Natural killer cell treated with Interleukin-12 subunit alpha and Interleukin-12 subunit beta and Interleukin-15 and Interleukin-18, amount 100 ng/mL, for 72 hours (primary cell): ENCODE measurements around the gene TCP11. TPM values are rescaled to one million over a fixed set of nuclear protein-coding genes. Genes with fewer than 3 reads are reported as not detected.
A peak's percentile ranks its signal among the peaks of the same experiment; 100 is the strongest.

Experiments
- ATAC-seq, 2 donors: fragments of 150-1000 bp; cut with Tn5 transposase in 1 of 2; sonication (Bioruptor Pico), chemical (Tn5 transposase) in 1 of 2; 2 replicates each; pipeline ENCODE4 v1.10.0; 2021
- DNase-seq: peaks from one replicate; pipeline ENCODE4 v3.0.0; 2022; ENCODE audit warnings: low spot score
- H3K27ac Mint-ChIP-seq, 2 donors: 1 replicate in 1 of 2; 2 replicates in 1 of 2; pipeline ENCODE4 v1.8.0; 2022; ENCODE audit warnings: mixed read lengths in 2 of 2, mild to moderate bottlenecking in 1 of 2, moderate library complexity in 1 of 2
- H3K27me3 Mint-ChIP-seq, 2 donors: 1 replicate in 1 of 2; 2 replicates in 1 of 2; pipeline ENCODE4 v1.8.0; 2022; ENCODE audit warnings: mixed read lengths in 2 of 2
- H3K36me3 Mint-ChIP-seq: one replicate; pipeline ENCODE4 v1.8.0; 2022; ENCODE audit warnings: mixed read lengths
- H3K4me1 Mint-ChIP-seq, 2 donors: 1 replicate in 1 of 2; 2 replicates in 1 of 2; pipeline ENCODE4 v1.8.0; 2022; ENCODE audit warnings: low read depth in 2 of 2, mixed read lengths in 2 of 2, mild to moderate bottlenecking in 1 of 2
- H3K4me3 Mint-ChIP-seq: one replicate; pipeline ENCODE4 v1.8.0; 2022; ENCODE audit warnings: mixed read lengths
- H3K9me3 Mint-ChIP-seq: 2 replicates; pipeline ENCODE4 v1.8.0; 2022; ENCODE audit warnings: mixed read lengths
- total RNA-seq, 2 donors: library from RNA; stranded (reverse); gene quantifications; one replicate each; pipeline ENCODE4 v1.2.3, GENCODE V29; 2022

Gene TCP11
- total RNA-seq, 2 donors from 2014 or later: not detected

DNA sequence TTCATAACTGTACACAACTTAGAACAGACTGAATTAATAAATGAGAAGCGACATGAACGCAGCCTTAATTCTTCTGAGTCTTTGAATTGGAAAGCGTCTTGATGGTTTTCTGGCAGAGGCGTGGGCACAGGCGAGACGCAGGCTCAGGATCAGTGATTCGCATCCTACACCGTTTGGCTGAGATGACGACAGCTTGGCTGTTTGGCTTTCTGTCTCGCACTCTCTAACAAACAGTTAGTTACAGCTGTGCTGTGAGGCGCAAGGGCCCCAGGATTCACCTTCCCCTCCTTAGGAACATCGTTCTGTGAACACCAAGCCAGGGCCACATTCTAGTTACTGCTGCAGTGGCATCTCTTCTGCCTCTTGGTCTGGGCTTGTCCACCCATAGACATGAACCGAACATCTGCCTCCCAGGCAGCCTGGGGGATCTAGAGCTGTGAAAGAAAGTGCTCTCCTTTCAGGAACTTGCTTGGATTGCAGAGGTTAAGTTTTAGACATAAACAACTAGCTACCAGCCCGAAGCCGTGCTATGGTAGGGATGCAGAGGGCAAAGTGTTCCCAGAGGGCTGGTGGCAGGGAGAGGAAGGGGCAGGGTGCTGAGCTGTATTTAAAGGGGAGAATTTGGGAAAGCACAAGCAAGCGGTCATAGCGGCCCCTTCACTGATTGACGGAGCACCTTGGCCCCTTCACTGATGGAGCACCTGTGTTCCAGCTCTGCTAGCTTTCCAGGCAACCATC is 49.6 kb downstream of the TCP11 start:
- H3K36me3 Mint-ChIP-seq: no peaks in the 10 kb centered on the region
- DNase-seq (no peak), ATAC-seq (no peak)
- no peaks in the 10 kb centered on the region for H3K4me1 Mint-ChIP-seq
- no peak overlapping the region for H3K27ac Mint-ChIP-seq
- H3K27me3 Mint-ChIP-seq: no peaks in the 10 kb centered on the region
- no peaks in the 10 kb centered on the region for H3K9me3 Mint-ChIP-seq
- H3K4me3 Mint-ChIP-seq: no peak overlapping the region

DNA sequence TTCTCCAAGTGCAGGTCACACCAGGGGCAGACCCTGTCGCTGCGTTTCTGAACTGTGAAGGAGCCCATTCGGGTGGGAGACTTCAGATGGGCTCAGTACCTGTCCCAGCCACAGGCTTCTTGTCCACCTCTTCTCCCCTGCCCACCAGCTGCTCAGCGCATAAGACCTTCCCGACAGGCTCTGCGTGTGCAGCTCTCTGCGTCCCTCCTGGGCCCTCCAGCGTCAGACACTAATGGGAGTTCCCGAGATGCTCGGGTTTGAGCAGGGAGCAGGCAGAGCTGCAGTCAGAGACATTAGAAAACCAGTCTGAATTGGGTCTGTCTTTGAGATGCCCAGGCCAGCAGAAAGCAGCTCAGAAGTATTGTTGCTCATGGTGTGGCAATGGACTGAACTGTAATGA is 50.4 kb downstream of the TCP11 start:
- no peaks in the 10 kb centered on the region for H3K27me3 Mint-ChIP-seq
- ATAC-seq: no peak
- H3K4me1 Mint-ChIP-seq: no peaks in the 10 kb centered on the region
- H3K4me3 Mint-ChIP-seq: no peak overlapping the region
- H3K36me3 Mint-ChIP-seq: no peaks in the 10 kb centered on the region
- H3K27ac Mint-ChIP-seq: no peak overlapping the region
- no peaks in the 10 kb centered on the region for H3K9me3 Mint-ChIP-seq
- DNase-seq: no peak

DNA sequence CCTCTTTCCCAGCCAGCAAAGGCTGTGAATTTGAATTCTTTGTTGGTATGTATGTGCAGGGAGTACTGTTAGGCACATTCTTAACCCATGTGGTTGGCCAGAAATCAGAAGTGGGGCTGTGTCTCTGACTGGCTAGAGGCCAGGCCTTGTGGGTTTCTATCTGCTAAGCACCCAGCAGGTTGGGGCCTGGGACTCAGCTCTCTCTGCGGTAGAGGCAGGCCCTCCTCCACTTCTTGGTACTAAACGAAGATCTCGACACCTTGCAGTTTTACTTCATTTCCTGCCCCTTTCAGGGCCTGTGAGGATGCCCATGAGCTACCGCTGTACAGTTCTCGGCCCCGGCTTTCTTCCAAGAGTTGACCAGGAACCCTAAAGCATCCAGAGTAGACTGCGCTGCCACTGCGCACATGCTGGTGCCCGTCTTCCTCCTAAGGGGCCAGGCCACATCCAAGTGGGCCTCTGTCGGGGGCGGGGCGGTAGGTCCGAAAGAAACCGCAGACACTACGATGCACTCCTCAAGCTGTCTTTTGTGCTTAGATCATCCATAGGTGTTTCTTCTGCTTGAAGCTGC is 51.1 kb downstream of the TCP11 start:
- peak in 1 of 2 donors; percentile 11 for ATAC-seq
- Mint-ChIP-seq H3K4me1 (no peaks in the 10 kb centered on the region), H3K36me3 (no peaks in the 10 kb centered on the region), H3K4me3 (no peak overlapping the region), H3K27ac (no peak overlapping the region), H3K27me3 (no peaks in the 10 kb centered on the region), H3K9me3 (no peaks in the 10 kb centered on the region)
- DNase-seq: no peak

DNA sequence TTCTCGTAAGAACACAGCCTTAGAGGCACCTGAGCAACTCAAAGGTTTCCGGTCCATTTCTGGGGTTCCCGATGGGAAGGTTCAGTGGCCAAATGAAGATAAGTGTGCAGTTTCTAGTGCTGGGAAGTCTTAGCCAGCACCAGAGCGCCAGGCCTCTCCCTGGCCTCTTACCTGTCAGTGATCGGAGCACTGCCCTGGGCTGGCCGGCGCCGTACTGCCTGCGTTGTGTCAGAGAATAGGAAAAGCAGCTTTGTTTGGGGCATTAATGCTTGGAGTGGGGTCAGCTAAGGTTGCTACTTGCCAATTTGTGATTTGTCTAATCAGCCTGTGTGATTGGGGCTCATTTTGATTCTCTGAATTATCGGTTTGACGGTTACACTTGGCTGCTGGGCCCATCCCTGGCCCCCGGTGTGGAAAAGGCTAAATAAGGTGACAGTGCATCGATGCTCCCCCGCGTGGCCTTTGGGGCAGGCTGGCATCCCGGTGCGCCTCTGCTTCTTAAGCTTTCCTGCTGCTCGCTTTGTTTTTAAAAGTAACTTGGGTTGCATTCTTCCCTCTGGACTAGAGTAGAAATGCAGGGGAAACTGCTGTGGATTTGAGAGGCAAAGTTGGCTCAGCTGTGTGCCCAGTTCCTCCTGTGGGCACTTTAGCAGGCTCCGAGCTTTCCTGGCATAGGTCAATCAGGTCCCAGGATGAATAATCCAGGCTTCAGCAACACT is 51.8 kb downstream of the TCP11 start:
- Mint-ChIP-seq H3K27me3 (no peaks in the 10 kb centered on the region), H3K4me3 (no peak overlapping the region), H3K27ac (no peak overlapping the region), H3K9me3 (no peaks in the 10 kb centered on the region), H3K4me1 (no peaks in the 10 kb centered on the region), H3K36me3 (no peaks in the 10 kb centered on the region)
- DNase-seq (no peak), ATAC-seq (no peak)

DNA sequence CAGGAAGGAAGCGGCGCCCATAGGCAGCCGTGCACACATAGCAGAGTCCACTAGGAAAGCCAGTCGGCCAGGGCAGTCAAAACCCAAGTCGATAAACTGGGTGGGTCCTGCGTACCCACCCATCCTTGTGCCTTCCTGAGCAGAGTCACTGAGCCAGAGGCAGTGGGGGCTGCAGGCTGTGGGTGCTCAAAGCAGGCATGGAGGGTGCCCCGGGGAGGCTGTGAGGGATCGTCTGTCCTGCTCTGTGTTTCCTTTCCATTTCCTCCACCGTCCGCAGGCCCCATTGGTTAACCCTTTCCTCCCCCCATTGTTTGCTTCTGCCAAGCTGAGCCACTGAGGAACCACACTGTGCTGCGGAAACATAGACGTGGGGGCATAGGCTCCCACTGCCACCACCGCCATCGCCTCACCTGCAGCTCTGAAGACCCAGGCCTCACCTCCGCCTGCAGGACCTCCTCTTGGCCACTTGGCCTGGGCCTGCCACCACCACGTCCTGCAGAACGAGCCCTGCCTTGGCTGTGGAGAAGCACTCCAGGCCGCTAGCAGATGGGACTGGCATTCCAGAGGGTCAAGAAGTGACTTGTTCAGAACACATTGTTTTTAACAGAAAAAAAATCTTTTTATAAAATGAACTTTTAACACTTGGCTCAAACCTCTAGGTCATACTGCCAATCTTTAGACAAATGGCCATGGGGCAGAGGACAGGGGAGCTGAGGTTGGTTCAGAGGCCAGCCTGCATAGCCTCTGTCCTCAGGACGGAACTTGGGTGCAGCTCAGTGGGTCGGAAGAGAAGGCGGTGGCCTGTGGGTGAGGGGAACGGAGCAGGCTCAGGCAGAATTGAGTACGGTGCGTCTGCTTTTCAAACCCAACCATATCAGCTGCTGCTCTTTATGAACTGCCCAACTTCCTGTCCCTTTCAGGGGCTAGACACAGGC is 52.6 kb downstream of the TCP11 start:
- no peaks in the 10 kb centered on the region for H3K4me1 Mint-ChIP-seq
- H3K9me3 Mint-ChIP-seq: no peaks in the 10 kb centered on the region
- DNase-seq: no peak
- no peak overlapping the region for H3K4me3 Mint-ChIP-seq
- ATAC-seq: no peak
- no peaks in the 10 kb centered on the region for H3K27me3 Mint-ChIP-seq
- H3K36me3 Mint-ChIP-seq: no peaks in the 10 kb centered on the region
- H3K27ac Mint-ChIP-seq: no peak overlapping the region

DNA sequence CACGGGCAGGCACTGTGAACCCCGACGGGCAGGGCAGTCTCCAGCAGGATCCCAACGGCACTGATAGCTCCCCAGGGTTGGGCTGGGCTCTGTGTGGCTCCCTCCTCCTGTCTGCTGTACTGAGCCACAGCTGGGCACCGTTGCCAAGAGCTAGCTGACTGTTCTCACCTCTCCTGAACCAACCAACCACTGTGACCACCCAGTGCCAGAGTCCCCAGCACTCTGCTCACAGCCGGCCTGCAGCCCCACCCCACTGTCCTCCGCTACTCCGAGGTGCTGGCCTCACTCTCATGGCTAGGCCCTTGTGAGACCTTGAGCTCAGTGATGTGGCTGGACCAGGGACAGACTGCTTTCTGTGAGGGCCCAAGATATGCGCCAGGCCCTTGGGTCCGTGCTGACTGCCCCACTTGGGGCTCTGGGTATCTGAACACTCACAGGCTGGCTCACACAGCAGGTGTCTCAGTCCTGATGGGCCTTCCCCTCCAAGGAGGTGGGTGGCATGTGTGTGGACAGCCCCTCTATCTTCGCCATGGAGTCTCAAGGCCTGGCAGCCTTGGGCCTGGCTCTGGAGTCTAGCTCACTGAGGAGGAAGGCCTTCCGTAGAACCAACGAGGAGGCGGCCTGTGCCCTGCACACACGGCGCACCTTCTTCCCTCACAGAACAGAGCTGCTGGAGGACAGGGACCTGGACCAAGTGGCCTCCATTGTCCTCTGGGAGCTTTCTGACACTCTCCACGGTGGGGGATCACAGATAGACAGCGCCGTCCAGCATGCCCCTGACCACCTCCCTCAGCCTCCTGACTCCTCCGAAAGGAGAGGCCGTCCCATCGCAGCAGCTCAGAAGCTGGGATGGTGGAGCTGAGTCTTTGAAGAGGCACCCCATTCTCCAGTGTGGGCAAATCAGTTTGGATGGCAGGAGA is 53.5 kb downstream of the TCP11 start:
- no peaks in the 10 kb centered on the region for H3K36me3 Mint-ChIP-seq
- H3K27ac Mint-ChIP-seq: no peak overlapping the region
- H3K4me1 Mint-ChIP-seq: no peaks in the 10 kb centered on the region
- H3K4me3 Mint-ChIP-seq: no peak overlapping the region
- ATAC-seq (no peak), DNase-seq (no peak)
- H3K27me3 Mint-ChIP-seq: no peaks in the 10 kb centered on the region
- H3K9me3 Mint-ChIP-seq: no peaks in the 10 kb centered on the region

DNA sequence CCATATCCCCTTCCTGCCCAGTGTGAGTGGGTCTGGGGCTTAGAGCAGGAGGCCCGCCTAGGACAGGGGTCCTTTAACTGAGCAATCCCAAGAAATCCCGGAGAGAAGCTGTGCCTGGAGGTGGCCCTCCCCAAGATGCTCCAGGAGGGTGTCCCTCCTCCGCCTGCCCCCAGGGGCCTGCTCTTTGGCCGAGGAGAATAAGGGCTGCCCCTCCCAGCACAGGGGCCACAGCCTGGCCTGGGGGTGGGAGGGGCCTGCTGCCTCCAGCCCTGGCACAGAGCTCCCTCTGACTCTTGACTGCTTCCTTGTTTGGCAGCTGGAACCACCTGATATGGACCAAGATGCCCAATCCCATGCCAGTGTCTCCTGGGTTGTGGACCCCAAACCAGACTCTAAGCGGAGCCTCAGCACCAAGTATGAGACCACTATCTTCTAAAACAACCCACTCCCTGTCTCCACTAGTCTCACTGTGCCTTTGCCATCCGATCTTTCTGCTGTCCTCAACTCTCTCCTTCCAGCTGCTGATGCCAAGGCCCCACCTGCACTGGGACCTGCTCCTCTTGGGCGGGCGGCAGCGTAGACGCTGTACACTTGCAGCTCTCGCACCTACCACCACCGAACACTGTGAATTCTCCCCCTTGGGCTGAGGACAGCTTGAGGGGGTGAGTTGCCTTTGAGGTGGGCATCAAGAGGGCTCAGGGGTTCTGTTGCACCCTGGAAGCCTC is 54.3 kb downstream of the TCP11 start:
- H3K4me3 Mint-ChIP-seq: no peak overlapping the region
- H3K4me1 Mint-ChIP-seq: no peaks in the 10 kb centered on the region
- no peak overlapping the region for H3K27ac Mint-ChIP-seq
- H3K27me3 Mint-ChIP-seq: no peaks in the 10 kb centered on the region
- no peaks in the 10 kb centered on the region for H3K36me3 Mint-ChIP-seq
- ATAC-seq (no peak), DNase-seq (no peak)
- H3K9me3 Mint-ChIP-seq: no peaks in the 10 kb centered on the region

DNA sequence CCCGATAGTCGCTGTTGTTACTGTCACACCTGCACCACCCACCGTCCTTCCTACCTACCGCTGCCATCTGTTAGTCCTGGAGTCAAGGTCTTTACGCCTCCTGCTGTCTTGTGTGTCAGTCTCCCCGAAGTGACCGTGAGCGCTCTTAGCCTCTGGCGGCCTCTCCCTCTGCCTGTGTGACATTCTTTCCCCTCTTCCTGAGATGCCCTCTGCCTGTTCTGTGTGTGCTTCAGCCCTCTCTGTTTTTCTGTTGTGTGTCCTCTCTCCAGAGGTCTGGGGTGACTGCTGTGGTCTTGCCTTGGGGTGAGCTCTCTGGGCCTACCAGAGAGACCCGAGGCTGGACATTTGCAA is 54.9 kb downstream of the TCP11 start:
- ATAC-seq (no peak), DNase-seq (no peak)
- no peaks in the 10 kb centered on the region for H3K27me3 Mint-ChIP-seq
- H3K27ac Mint-ChIP-seq: no peak overlapping the region
- H3K36me3 Mint-ChIP-seq: no peaks in the 10 kb centered on the region
- no peaks in the 10 kb centered on the region for H3K4me1 Mint-ChIP-seq
- no peak overlapping the region for H3K4me3 Mint-ChIP-seq
- no peaks in the 10 kb centered on the region for H3K9me3 Mint-ChIP-seq

DNA sequence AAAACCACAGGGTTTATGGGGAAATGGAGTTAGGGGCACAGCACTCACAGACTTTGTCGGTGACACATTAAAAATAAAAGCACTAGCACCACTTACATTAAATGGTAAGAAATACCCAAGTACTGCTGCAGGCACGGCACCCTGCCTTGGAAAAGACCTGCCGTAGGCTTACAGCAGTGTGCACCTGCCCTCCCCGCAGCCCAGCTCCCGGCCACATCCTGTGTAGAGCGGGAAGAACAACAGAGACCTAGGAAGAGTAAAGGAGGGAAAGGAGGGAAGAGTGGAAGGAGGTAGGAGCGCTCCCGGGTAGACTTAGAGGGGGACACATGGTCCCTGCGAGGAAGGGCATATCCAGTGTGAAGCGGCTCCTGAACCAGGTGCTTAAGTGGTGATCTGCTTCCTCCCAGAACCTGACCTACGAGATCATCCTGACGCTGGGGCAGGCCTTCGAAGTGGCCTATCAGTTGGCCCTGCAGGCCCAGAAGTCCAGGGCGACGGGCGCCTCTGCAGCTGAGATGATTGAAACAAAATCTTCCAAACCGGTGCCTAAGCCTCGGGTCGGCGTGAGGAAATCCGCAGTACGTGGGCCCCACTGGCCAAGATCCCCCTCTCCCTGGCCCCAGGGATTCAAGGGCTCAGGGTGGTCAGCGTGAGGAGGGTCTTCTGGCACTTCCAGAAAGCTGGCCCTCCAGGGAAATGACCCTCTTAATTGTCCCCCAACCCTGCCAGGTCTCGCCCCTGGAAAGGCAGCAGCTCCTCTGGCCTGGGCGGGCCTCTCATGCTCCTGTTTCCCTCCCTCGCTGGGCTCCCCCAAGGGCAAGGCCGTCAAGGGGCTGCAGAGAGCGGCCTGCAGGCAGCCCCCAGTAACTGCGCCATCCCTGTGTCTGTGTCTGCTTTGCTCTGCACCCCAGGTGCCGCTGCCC is 55.5 kb downstream of the TCP11 start:
- ATAC-seq (no peak), DNase-seq (no peak)
- Mint-ChIP-seq H3K27me3 (no peaks in the 10 kb centered on the region), H3K36me3 (no peaks in the 10 kb centered on the region), H3K9me3 (no peaks in the 10 kb centered on the region), H3K4me3 (no peak overlapping the region), H3K27ac (no peak overlapping the region), H3K4me1 (no peaks in the 10 kb centered on the region)

DNA sequence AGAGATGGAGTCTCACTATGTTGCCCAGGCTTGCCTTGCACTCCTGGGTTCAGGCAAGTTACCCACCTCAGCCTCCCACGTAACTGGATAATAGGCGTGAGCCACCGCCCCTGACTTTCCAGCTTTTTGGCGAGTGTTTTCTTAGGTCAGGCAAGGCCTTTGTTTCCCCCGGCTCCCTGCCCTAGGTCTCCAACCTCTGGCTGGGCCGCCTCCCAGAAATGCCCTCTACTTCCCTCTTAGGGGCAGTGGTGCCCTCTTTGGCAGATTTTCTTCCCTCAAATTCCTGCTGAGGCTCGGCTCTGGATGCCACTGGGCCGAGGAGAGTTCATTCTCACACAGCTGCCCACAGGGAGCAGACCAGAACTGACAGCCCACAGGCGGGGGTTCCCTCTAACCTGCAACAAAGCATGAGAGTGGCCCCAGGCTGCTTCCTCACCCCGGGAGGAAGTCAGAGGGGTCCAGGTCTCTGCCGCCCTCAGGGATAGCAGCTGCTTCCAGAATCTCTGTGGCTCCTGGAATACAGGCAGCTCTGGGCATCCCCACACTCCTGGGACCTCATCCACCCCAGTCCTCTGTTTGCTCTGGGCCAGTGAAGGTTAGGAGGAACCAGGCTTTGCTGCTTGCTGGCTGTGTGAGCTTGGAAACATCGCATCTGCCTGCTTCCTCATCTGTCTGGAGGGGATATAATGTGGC is 56.5 kb downstream of the TCP11 start:
- no peaks in the 10 kb centered on the region for H3K4me1 Mint-ChIP-seq
- no peak overlapping the region for H3K4me3 Mint-ChIP-seq
- ATAC-seq: no peak
- no peaks in the 10 kb centered on the region for H3K27me3 Mint-ChIP-seq
- H3K9me3 Mint-ChIP-seq: no peaks in the 10 kb centered on the region
- H3K36me3 Mint-ChIP-seq: no peaks in the 10 kb centered on the region
- no peak for DNase-seq
- no peak overlapping the region for H3K27ac Mint-ChIP-seq

DNA sequence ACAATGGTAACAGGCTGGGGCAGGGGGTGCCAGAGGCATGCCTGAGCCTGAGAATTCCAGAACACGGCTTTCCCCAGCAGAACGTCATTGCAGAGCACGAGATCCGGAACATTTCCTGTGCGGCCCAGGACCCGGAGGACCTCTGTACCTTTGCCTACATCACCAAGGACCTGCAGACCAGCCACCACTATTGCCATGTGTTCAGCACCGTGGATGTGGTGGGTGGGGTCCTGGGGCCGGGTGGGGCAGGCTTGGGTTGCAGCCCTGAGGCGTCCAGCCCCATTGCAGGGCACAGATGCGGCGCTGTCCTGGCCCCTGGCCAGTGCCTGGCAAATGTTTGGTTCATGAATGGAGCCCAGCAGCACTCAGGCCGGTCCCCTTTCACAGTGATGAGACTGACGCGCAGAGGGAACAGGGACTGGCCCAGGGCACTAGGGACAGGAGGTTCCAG is 57.1 kb downstream of the TCP11 start:
- Mint-ChIP-seq H3K27ac (no peak overlapping the region), H3K9me3 (no peaks in the 10 kb centered on the region), H3K27me3 (no peaks in the 10 kb centered on the region), H3K4me3 (no peak overlapping the region), H3K36me3 (no peaks in the 10 kb centered on the region), H3K4me1 (no peaks in the 10 kb centered on the region)
- ATAC-seq (no peak), DNase-seq (peak; percentile 35)
